Measurements from ENCODE around the gene RANBP3L. TPM values are rescaled to one million over a fixed set of nuclear protein-coding genes. Genes with fewer than 3 reads are reported as not detected.

RANBP3L gene
- total RNA-seq, 1 donor from 2014 or later = not detected

GRCh38 chr5:36273809-36274526, 27.7 kb downstream of the RANBP3L start:
- Histone ChIP-seq H4K20me1 (ENCODE audit: low read depth) (no peaks in the 10 kb centered on the region), H3F3A (ENCODE audit: low read depth) (no peaks in the 10 kb centered on the region), H3K27me3 (no peaks in the 10 kb centered on the region), H3K4me3 (no peak overlapping the region), H3K4me2 (peak overlapping the region; percentile 16), H2AFZ (replicated peaks) (no peak overlapping the region), H3K36me3 (no peaks in the 10 kb centered on the region), H3K79me2 (ENCODE audit: low read depth) (no peaks in the 10 kb centered on the region), H3K4me1 (peaks cover 12% of the 10 kb centered on the region), H3K9ac (no peak overlapping the region), H3K27ac (no peak overlapping the region), H3K9me3 (ENCODE audit: low read depth) (no peaks in the 10 kb centered on the region)
- H3K27ac Mint-ChIP-seq = peak overlapping the region; percentile 75
- TF ChIP-seq EZH2 (IDR thresholded peaks at IDR 0.05) (no peak), EZH2phosphoT487 (IDR thresholded peaks at IDR 0.05) (no peak)
- TF ChIP-seq, protein P1, sequence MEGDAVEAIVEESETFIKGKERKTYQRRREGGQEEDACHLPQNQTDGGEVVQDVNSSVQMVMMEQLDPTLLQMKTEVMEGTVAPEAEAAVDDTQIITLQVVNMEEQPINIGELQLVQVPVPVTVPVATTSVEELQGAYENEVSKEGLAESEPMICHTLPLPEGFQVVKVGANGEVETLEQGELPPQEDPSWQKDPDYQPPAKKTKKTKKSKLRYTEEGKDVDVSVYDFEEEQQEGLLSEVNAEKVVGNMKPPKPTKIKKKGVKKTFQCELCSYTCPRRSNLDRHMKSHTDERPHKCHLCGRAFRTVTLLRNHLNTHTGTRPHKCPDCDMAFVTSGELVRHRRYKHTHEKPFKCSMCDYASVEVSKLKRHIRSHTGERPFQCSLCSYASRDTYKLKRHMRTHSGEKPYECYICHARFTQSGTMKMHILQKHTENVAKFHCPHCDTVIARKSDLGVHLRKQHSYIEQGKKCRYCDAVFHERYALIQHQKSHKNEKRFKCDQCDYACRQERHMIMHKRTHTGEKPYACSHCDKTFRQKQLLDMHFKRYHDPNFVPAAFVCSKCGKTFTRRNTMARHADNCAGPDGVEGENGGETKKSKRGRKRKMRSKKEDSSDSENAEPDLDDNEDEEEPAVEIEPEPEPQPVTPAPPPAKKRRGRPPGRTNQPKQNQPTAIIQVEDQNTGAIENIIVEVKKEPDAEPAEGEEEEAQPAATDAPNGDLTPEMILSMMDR (IDR thresholded peaks at IDR 0.05) = no peak
- DNase-seq (ENCODE audit: low spot score) = no peak
- H3K36me3 Mint-ChIP-seq = no peaks in the 10 kb centered on the region
- H3K4me1 Mint-ChIP-seq = peaks cover 38% of the 10 kb centered on the region
- H3K27me3 Mint-ChIP-seq (ENCODE audit: insufficient read depth, low read depth) = peaks cover 2% of the 10 kb centered on the region
- no peaks in the 10 kb centered on the region for H3K9me3 Mint-ChIP-seq
- H3K4me3 Mint-ChIP-seq = no peak overlapping the region

DNA sequence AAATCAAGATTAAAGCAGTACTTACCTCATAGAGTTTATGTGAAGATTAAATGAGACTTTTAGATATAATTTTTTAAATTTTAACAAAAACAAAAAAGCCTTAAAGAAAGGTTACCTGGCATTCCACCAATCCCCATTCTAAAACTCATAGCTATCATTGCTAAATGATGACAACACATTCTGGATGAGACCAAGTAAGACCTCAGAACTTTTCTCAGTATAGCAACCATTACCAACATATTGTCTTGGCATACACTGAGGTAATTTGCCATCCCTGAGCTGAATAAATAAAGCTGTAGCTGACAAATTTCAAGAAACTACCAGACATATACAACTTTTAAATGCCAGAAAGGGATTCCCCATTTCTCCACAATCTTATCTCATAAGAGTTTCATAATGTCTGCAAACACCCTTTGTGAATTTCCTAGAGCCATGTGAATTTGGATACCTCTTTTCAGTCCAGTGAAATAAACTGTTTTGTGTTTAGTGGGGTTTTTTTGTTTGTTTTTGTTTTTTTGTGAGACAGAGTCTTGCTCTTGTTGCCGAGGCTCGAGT, 29.5 kb downstream of the RANBP3L start:
- no peaks in the 10 kb centered on the region for H3F3A ChIP-seq (ENCODE audit: low read depth)
- Mint-ChIP-seq H3K27ac (no peak overlapping the region), H3K27me3 (ENCODE audit: insufficient read depth, low read depth) (peaks cover 2% of the 10 kb centered on the region), H3K36me3 (no peaks in the 10 kb centered on the region), H3K4me3 (no peak overlapping the region), H3K4me1 (peaks cover 38% of the 10 kb centered on the region), H3K9me3 (no peaks in the 10 kb centered on the region)
- TF ChIP-seq, protein P1 (IDR thresholded peaks at IDR 0.05) = no peak
- TF ChIP-seq EZH2phosphoT487 (IDR thresholded peaks at IDR 0.05) (no peak), EZH2 (IDR thresholded peaks at IDR 0.05) (no peak)
- no peak overlapping the region for H3K9ac ChIP-seq
- H3K4me3 ChIP-seq = no peak overlapping the region
- no peak overlapping the region for H2AFZ ChIP-seq (replicated peaks)
- H3K79me2 ChIP-seq (ENCODE audit: low read depth) = no peaks in the 10 kb centered on the region
- no peak for DNase-seq (ENCODE audit: low spot score)
- H4K20me1 ChIP-seq (ENCODE audit: low read depth) = no peaks in the 10 kb centered on the region
- no peaks in the 10 kb centered on the region for H3K9me3 ChIP-seq (ENCODE audit: low read depth)
- H3K27me3 ChIP-seq = no peaks in the 10 kb centered on the region
- H3K4me1 ChIP-seq = peaks cover 12% of the 10 kb centered on the region
- H3K36me3 ChIP-seq = no peaks in the 10 kb centered on the region
- no peak overlapping the region for H3K27ac ChIP-seq
- H3K4me2 ChIP-seq = no peak overlapping the region

- H3K9ac ChIP-seq = no peak overlapping the region
- TF ChIP-seq, protein P1 (IDR thresholded peaks at IDR 0.05) = no peak
- TF ChIP-seq EZH2phosphoT487 (IDR thresholded peaks at IDR 0.05) = no peak
- H3K36me3 Mint-ChIP-seq = no peaks in the 10 kb centered on the region
- H3K9me3 ChIP-seq (ENCODE audit: low read depth) = no peaks in the 10 kb centered on the region
- peaks cover 2% of the 10 kb centered on the region for H3K27me3 Mint-ChIP-seq (ENCODE audit: insufficient read depth, low read depth)
- H3K79me2 ChIP-seq (ENCODE audit: low read depth) = no peaks in the 10 kb centered on the region
- no peak overlapping the region for H2AFZ ChIP-seq (replicated peaks)
- H3K4me1 ChIP-seq = peaks cover 12% of the 10 kb centered on the region
- no peak overlapping the region for H3K4me3 Mint-ChIP-seq
- H3F3A ChIP-seq (ENCODE audit: low read depth) = no peaks in the 10 kb centered on the region
- no peak overlapping the region for H3K27ac ChIP-seq
- H4K20me1 ChIP-seq (ENCODE audit: low read depth) = no peaks in the 10 kb centered on the region
- no peaks in the 10 kb centered on the region for H3K36me3 ChIP-seq
- H3K9me3 Mint-ChIP-seq = no peaks in the 10 kb centered on the region
- no peak for DNase-seq (ENCODE audit: low spot score)
- no peaks in the 10 kb centered on the region for H3K27me3 ChIP-seq
- peaks cover 34% of the 10 kb centered on the region for H3K4me1 Mint-ChIP-seq
- no peak overlapping the region for H3K4me3 ChIP-seq
- no peak overlapping the region for H3K27ac Mint-ChIP-seq
- H3K4me2 ChIP-seq = no peak overlapping the region
Observed at GRCh38 chr5:36270876-36271575, 30.7 kb downstream of the RANBP3L start.
